GM23338 (cell line): ENCODE data around the gene SPON2. TPM values are rescaled to one million over a fixed set of nuclear protein-coding genes. Genes with fewer than 3 reads are reported as not detected.

Experiments used
- ATAC-seq: fragments of 200-7000 bp; cut with Tn5 transposase; 3 replicates; pipeline ENCODE4 v1.9.1; 2020
- DNase-seq: peaks from one replicate; pipeline ENCODE4 v3.0.0-alpha.2; 2015; ENCODE audit warnings: low spot score
- H2AFZ ChIP-seq: fragments of 200-600 bp; sonication (generic); 2 replicates; pipeline ENCODE4 v1.8.0; 2016; ENCODE audit warnings: antibody characterized with exemption, mild to moderate bottlenecking, moderate library complexity
- H3F3A ChIP-seq: fragments of 200-600 bp; sonication (generic); replicated peaks from 2 replicates; pipeline ENCODE4 v1.8.0; 2017; ENCODE audit warnings: antibody characterized with exemption, mixed run types, low read depth
- H3K27ac ChIP-seq: fragments of 200-600 bp; sonication (generic); 2 replicates; pipeline ENCODE4 v1.6.1; 2016; ENCODE audit warnings: low read depth
- H3K27me3 ChIP-seq: fragments of 200-600 bp; sonication (generic); 2 replicates; pipeline ENCODE4 v1.8.0; 2016; ENCODE audit warnings: mild to moderate bottlenecking, mixed run types, moderate library complexity; ENCODE audit not compliant: insufficient read depth
- H3K36me3 ChIP-seq: fragments of 200-600 bp; sonication (generic); 2 replicates; pipeline ENCODE4 v1.8.0; 2016; ENCODE audit warnings: mild to moderate bottlenecking; ENCODE audit not compliant: insufficient read depth
- H3K4me1 ChIP-seq: fragments of 200-600 bp; sonication (generic); 2 replicates; pipeline ENCODE4 v1.8.0; 2016; ENCODE audit warnings: mild to moderate bottlenecking, moderate library complexity; ENCODE audit not compliant: insufficient read depth
- H3K4me2 ChIP-seq: fragments of 200-600 bp; sonication (generic); 2 replicates; pipeline ENCODE4 v1.7.1; 2017; ENCODE audit warnings: mixed run types
- H3K4me3 ChIP-seq: fragments of 200-600 bp; sonication (generic); 2 replicates; pipeline ENCODE4 v1.6.1; 2016; ENCODE audit warnings: mixed run types
- H3K79me2 ChIP-seq: fragments of 200-600 bp; sonication (generic); replicated peaks from 2 replicates; pipeline ENCODE4 v1.8.0; 2017; ENCODE audit warnings: mild to moderate bottlenecking; ENCODE audit not compliant: insufficient read depth
- H3K9me2 ChIP-seq: fragments of 200-600 bp; sonication (generic); 2 replicates; pipeline ENCODE4 v1.8.0; 2017; ENCODE audit not compliant: insufficient read depth
- H4K20me1 ChIP-seq: fragments of 200-600 bp; sonication (generic); replicated peaks from 2 replicates; pipeline ENCODE4 v1.8.0; 2017; ENCODE audit warnings: mild to moderate bottlenecking; ENCODE audit not compliant: insufficient read depth
- H3K27ac Mint-ChIP-seq: 2 replicates; pipeline ENCODE4 v1.8.0; 2020; ENCODE audit warnings: inconsistent platforms, mild to moderate bottlenecking, moderate library complexity, mixed read lengths
- H3K27me3 Mint-ChIP-seq: 3 replicates; pipeline ENCODE4 v1.8.0; 2022; ENCODE audit warnings: low read depth, mild to moderate bottlenecking, moderate library complexity, mixed read lengths, inconsistent platforms; ENCODE audit not compliant: insufficient read depth, poor library complexity
- H3K36me3 Mint-ChIP-seq: 3 replicates; pipeline ENCODE4 v1.8.0; 2021; ENCODE audit warnings: low read depth, mild to moderate bottlenecking, inconsistent platforms, moderate library complexity, mixed read lengths
- H3K4me1 Mint-ChIP-seq: 3 replicates; pipeline ENCODE4 v1.8.0; 2020; ENCODE audit warnings: mild to moderate bottlenecking, inconsistent platforms, mixed read lengths
- H3K4me3 Mint-ChIP-seq: 3 replicates; pipeline ENCODE4 v1.8.0; 2021; ENCODE audit warnings: moderate library complexity, mild to moderate bottlenecking, inconsistent platforms, mixed read lengths
- H3K9me3 Mint-ChIP-seq: 3 replicates; pipeline ENCODE4 v1.8.0; 2020; ENCODE audit warnings: moderate library complexity, mild to moderate bottlenecking, inconsistent platforms, mixed read lengths
- CREB1 ChIP-seq: fragments of 250-450 bp; sonication (Bioruptor Pico); IDR thresholded peaks from 2 replicates; pipeline ENCODE4 v1.5.0; 2020; ENCODE audit warnings: low read depth, mild to moderate bottlenecking, moderate library complexity
- EZH2 ChIP-seq: fragments of 200-600 bp; sonication (generic); IDR thresholded peaks from one replicate; pipeline ENCODE4 v1.8.0; 2017; ENCODE audit warnings: antibody characterized with exemption, mild to moderate bottlenecking, low read depth; ENCODE audit not compliant: unreplicated experiment
- EZH2phosphoT487 ChIP-seq: fragments of 200-600 bp; sonication (generic); IDR thresholded peaks from one replicate; pipeline ENCODE4 v1.8.1; 2018; ENCODE audit warnings: antibody characterized with exemption; ENCODE audit not compliant: unreplicated experiment
- JUNB ChIP-seq: IDR thresholded peaks from one replicate; pipeline ENCODE4 v1.6.1; 2016; ENCODE audit warnings: antibody characterized with exemption; ENCODE audit not compliant: unreplicated experiment
- NANOG ChIP-seq: IDR thresholded peaks from 2 replicates; pipeline ENCODE4 v1.6.1; 2016; ENCODE audit warnings: antibody characterized with exemption, borderline replicate concordance
- POLR2AphosphoS5 ChIP-seq: IDR thresholded peaks from 2 replicates; pipeline ENCODE4 v1.6.1; 2016; ENCODE audit warnings: antibody characterized with exemption, low read depth
- REST ChIP-seq: IDR thresholded peaks from one replicate; pipeline ENCODE4 v1.6.1; 2018; ENCODE audit warnings: antibody characterized with exemption; ENCODE audit not compliant: unreplicated experiment
- STAT1 ChIP-seq: IDR thresholded peaks from one replicate; pipeline ENCODE4 v1.6.1; 2016; ENCODE audit warnings: antibody characterized with exemption; ENCODE audit not compliant: unreplicated experiment
- ZNF114 ChIP-seq: fragments of 250-450 bp; sonication (Bioruptor Pico); IDR thresholded peaks from 2 replicates; pipeline ENCODE4 v1.5.0; 2020; ENCODE audit warnings: mild to moderate bottlenecking, moderate library complexity
- ZNF331 ChIP-seq: fragments of 250-450 bp; sonication (Bioruptor Pico); IDR thresholded peaks from 2 replicates; pipeline ENCODE4 v1.5.0; 2020; ENCODE audit warnings: low read depth, mild to moderate bottlenecking, moderate library complexity
- ZNF462 ChIP-seq: fragments of 250-450 bp; sonication (Bioruptor Pico); IDR thresholded peaks from 2 replicates; pipeline ENCODE4 v1.5.0; 2020; ENCODE audit warnings: mild to moderate bottlenecking, moderate library complexity
- polyA plus RNA-seq: library from polyadenylated mRNA; unstranded; fragments of >200 nt; fragmentation: Nextera tagmentation; extraction: Ambion mirVana; gene quantifications from 2 replicates; pipeline ENCODE4 v1.2.1, GENCODE V29; 2016
- total RNA-seq: library from RNA; depleted of rRNA; stranded (reverse); fragments of >200 nt; shearing (Covaris generic); gene quantifications from 2 replicates; pipeline ENCODE4 v1.2.3, GENCODE V29; 2014
- TF ChIP-seq, protein P1 (sequence below), 2 experiments: fragments of 200-600 bp in 1 of 2; sonication (generic) in 1 of 2; conservative IDR thresholded peaks; 2 replicates each; pipeline versions ENCODE4 v1.5.1 to v1.6.1; 2016 to 2017; ENCODE audit warnings: antibody characterized with exemption in 2 of 2, low read depth in 2 of 2, mild to moderate bottlenecking in 2 of 2, moderate library complexity in 1 of 2
- TF ChIP-seq, protein P2 (sequence below): IDR thresholded peaks from 2 replicates; pipeline ENCODE4 v1.6.1; 2016; ENCODE audit warnings: antibody characterized with exemption

SPON2 gene
- total and polyA plus RNA-seq, 2 experiments from 2014 or later, result 2.1 to 2.4 TPM

GRCh38 chr4:1207157-1207470, 34.7 kb upstream of the SPON2 start:
- H3K27ac Mint-ChIP-seq, result no peak overlapping the region
- no peaks in the 10 kb centered on the region for H3K4me1 ChIP-seq
- DNase-seq (peak; percentile 0), ATAC-seq (no peak)
- H3F3A ChIP-seq, result no peaks in the 10 kb centered on the region
- no peak overlapping the region for H2AFZ ChIP-seq
- TF ChIP-seq EZH2 (no peak), CREB1 (CRISPR knock-in tag) (no peak), ZNF331 (CRISPR knock-in tag) (no peak), REST (no peak), EZH2phosphoT487 (no peak), NANOG (no peak), POLR2AphosphoS5 (no peak), ZNF462 (no peak), ZNF114 (CRISPR knock-in tag) (no peak), JUNB (no peak), STAT1 (no peak)
- TF ChIP-seq, protein P1, sequence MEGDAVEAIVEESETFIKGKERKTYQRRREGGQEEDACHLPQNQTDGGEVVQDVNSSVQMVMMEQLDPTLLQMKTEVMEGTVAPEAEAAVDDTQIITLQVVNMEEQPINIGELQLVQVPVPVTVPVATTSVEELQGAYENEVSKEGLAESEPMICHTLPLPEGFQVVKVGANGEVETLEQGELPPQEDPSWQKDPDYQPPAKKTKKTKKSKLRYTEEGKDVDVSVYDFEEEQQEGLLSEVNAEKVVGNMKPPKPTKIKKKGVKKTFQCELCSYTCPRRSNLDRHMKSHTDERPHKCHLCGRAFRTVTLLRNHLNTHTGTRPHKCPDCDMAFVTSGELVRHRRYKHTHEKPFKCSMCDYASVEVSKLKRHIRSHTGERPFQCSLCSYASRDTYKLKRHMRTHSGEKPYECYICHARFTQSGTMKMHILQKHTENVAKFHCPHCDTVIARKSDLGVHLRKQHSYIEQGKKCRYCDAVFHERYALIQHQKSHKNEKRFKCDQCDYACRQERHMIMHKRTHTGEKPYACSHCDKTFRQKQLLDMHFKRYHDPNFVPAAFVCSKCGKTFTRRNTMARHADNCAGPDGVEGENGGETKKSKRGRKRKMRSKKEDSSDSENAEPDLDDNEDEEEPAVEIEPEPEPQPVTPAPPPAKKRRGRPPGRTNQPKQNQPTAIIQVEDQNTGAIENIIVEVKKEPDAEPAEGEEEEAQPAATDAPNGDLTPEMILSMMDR (conservative IDR thresholded peaks at IDR 0.05; ENCODE audit: low read depth in 2 of 2), result no peak
- TF ChIP-seq, protein P2, sequence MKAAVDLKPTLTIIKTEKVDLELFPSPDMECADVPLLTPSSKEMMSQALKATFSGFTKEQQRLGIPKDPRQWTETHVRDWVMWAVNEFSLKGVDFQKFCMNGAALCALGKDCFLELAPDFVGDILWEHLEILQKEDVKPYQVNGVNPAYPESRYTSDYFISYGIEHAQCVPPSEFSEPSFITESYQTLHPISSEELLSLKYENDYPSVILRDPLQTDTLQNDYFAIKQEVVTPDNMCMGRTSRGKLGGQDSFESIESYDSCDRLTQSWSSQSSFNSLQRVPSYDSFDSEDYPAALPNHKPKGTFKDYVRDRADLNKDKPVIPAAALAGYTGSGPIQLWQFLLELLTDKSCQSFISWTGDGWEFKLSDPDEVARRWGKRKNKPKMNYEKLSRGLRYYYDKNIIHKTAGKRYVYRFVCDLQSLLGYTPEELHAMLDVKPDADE, result no peak
- no peak overlapping the region for H3K4me3 Mint-ChIP-seq
- no peak overlapping the region for H3K27ac ChIP-seq
- no peaks in the 10 kb centered on the region for H3K27me3 ChIP-seq
- H3K9me2 ChIP-seq, result no peaks in the 10 kb centered on the region
- peaks cover 7% of the 10 kb centered on the region for H3K36me3 Mint-ChIP-seq
- H3K4me3 ChIP-seq, result no peak overlapping the region
- H3K27me3 Mint-ChIP-seq, result peaks cover 8% of the 10 kb centered on the region
- H3K9me3 Mint-ChIP-seq, result no peaks in the 10 kb centered on the region
- no peak overlapping the region for H3K4me2 ChIP-seq
- no peaks in the 10 kb centered on the region for H3K79me2 ChIP-seq
- H4K20me1 ChIP-seq, result no peaks in the 10 kb centered on the region
- H3K36me3 ChIP-seq, result no peaks in the 10 kb centered on the region
- H3K4me1 Mint-ChIP-seq, result no peaks in the 10 kb centered on the region; the same call in 2 of the 3 replicates
